Esophagus (tissue), 2 donors: Measurements from ENCODE around the gene ENO2. TPM values are rescaled to one million over a fixed set of nuclear protein-coding genes. Genes with fewer than 3 reads are reported as not detected.
A peak's percentile ranks its signal among the peaks of the same experiment; 100 is the strongest.
"Not testable (repeated sequence)": the region's sequence is repeated elsewhere in the genome, so short reads cannot be mapped to it uniquely, and the experiment has no call there.

Experiments
- H3K27ac ChIP-seq, 2 donors: one replicate each; pipeline ENCODE4 v1.5.1; 2013; ENCODE audit warnings: low read depth in 2 of 2, mild to moderate bottlenecking in 2 of 2, inconsistent platforms in 1 of 2, low read length in 1 of 2, moderate library complexity in 1 of 2
- H3K27me3 ChIP-seq, 2 donors: one replicate each; pipeline ENCODE4 v1.6.1; 2013; ENCODE audit warnings: low read length in 2 of 2, control low read depth in 1 of 2, mild to moderate bottlenecking in 1 of 2; ENCODE audit not compliant: insufficient read depth in 2 of 2, control insufficient read depth in 1 of 2
- H3K36me3 ChIP-seq, 2 donors: one replicate each; pipeline ENCODE4 v1.6.1; 2013; ENCODE audit warnings: low read length in 1 of 2; ENCODE audit not compliant: control insufficient read depth in 2 of 2, insufficient read depth in 2 of 2
- H3K4me1 ChIP-seq, 2 donors: one replicate each; pipeline ENCODE4 v1.6.1; 2013; ENCODE audit warnings: low read length in 1 of 2; ENCODE audit not compliant: control insufficient read depth in 2 of 2, insufficient read depth in 2 of 2
- H3K4me3 ChIP-seq, 2 donors: one replicate each; pipeline ENCODE4 v1.5.1; 2013; ENCODE audit warnings: low read length in 2 of 2, mild to moderate bottlenecking in 2 of 2, low read depth in 1 of 2, moderate library complexity in 1 of 2
- H3K9me3 ChIP-seq, 2 donors: one replicate each; pipeline ENCODE4 v1.6.1; 2013; ENCODE audit warnings: mild to moderate bottlenecking in 2 of 2, low read depth in 1 of 2, low read length in 1 of 2, moderate library complexity in 1 of 2; ENCODE audit not compliant: control insufficient read depth in 2 of 2, insufficient read depth in 1 of 2
- WGBS, 2 donors: extraction: QIAGEN DNeasy Blood & Tissue Kit; methylation state at CpG; one replicate each; pipeline ENCODE4 v1.1.7; 2013; 5-methylcytosine and 5-hydroxymethylcytosine counted together
- polyA plus RNA-seq, 2 donors: library from polyadenylated mRNA; stranded (reverse); fragments of 200-250 nt; gene quantifications; one replicate each; pipeline ENCODE4 v1.2.3, GENCODE V29; 2013
- donor health status: healthy with polysubstance abuse.
- donor health status: Bipolar disorder and iron deficiency.

The ENO2 gene
- polyA plus RNA-seq, 2 donors: 6.7 to 9.0 TPM

DNA sequence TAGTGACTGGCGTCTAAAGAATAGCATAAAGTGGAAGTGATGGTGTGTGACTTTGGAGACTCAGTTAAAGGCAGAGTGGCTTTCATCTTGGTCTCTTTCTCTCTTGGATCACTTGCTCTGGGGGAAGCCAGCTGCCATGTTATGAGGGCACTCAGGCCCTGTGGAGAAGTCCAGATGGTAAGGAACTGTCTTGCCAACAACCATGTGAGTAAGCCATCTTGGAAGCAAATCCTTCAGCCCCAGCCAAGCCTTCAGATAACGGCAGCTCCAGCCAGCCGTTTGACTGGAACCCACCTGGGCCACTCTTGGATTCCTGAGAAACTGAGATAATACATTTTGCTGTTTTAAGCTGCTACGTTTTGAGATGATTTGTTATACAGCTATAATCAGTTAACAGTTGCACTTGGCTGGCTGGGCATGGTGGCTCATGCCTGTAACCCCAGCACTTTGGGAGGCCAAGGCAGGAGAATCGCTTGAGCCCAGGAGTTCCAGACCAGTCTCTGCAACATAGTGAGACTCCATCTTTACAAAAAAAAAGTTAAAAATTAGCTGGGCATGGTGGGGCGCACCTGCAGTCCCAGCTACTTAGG lies 17.4 kb upstream of the ENO2 start:
- Histone ChIP-seq H3K36me3 (no peaks in the 10 kb centered on the region), H3K27me3 (no peaks in the 10 kb centered on the region), H3K9me3 (no peaks in the 10 kb centered on the region), H3K27ac (no peak overlapping the region), H3K4me3 (no peak overlapping the region), H3K4me1 (no peaks in the 10 kb centered on the region)
- WGBS, 2 donors: 80 to 81% methylated on average over 6 of the region's 6 CpGs

DNA sequence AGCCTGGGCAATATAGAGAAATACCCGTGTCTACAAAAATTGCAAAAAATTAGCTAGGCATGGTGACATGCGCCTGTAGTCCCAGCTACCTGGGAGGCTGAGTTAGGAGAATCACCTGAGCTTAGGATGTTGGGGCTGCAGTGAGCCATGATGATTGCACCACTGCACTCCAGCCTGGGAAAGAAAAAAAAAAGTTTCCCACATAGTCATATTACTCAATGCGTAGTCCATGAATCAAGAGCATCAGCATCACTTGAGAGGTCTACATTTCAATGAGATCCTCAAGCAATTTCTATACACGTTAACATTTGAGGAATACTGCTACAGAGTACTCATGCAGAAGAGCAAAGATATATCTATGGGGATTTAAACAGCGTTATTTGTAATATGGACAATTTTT lies 15.0 kb upstream of the ENO2 start:
- H3K27me3 ChIP-seq: no peaks in the 10 kb centered on the region
- H3K4me1 ChIP-seq: no peaks in the 10 kb centered on the region
- H3K4me3 ChIP-seq: no peak overlapping the region
- H3K9me3 ChIP-seq: no peaks in the 10 kb centered on the region
- 71 to 82% methylated on average over 5 of the region's 5 CpGs for whole genome bisulfite sequencing, 2 donors
- H3K36me3 ChIP-seq: no peaks in the 10 kb centered on the region
- no peak overlapping the region for H3K27ac ChIP-seq

DNA sequence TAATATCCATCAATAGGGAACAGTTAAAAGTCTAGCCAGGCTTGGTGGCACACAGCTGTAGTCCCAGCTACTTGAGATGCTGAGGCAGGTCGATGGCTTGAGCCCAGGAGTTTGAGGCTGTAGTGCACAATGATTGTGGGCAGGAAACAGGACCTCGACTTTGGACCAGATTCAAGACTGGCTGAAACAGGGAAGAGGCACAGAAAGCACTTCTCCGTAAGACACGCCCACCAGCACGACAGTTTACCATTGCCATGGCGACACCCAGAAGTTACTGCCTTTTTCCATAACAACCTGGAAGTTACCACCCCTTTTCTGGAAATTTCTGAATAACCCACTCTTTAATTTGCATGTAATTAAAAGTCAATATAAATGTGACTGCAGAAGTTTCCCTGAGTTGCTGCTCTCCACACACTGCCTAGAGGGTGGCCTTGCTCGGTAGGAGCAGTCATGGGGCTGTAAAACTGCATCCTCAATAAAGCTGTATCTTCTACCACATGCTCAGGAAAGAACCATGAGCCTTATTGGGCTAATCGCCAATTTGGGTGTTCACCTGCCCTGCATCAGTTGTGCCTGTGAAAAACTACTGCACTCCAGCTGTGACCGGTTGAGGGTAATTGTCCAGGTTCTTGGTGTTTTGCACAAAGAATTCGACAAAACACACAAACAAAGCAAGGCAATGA lies 14.4 kb upstream of the ENO2 start:
- no peaks in the 10 kb centered on the region for H3K4me1 ChIP-seq

DNA sequence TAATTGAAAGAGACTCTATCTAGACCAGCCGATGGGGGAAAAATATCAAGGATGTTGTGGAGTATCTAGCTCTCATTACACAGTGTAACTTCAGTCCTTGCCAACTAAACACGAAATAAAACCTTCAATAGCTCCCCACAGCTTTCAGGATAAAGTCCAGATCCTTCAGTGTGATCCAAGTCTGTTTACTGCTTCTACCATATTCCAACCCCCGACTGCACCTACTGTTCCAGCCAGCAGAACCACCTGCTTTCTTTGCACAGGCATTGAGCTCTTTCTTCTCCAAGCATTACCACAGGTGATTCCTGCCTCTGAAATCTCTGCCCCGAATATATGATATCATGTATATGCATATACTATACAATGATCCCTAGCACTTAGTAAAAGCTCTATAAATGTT lies 11.9 kb upstream of the ENO2 start:
- H3K4me3 ChIP-seq: no peak overlapping the region
- no peaks in the 10 kb centered on the region for H3K36me3 ChIP-seq
- 77 to 81% methylated on average over 4 of the region's 4 CpGs for WGBS, 2 donors
- H3K27me3 ChIP-seq: no peaks in the 10 kb centered on the region
- H3K9me3 ChIP-seq: no peaks in the 10 kb centered on the region
- H3K27ac ChIP-seq: no peak overlapping the region
- H3K4me1 ChIP-seq: no peaks in the 10 kb centered on the region

More for the DNA sequence above, 14.4 kb upstream of the ENO2 start:
- WGBS, 2 donors: 39 to 50% methylated on average over 10 of the region's 10 CpGs
- Histone ChIP-seq H3K27ac (no peak overlapping the region), H3K9me3 (no peaks in the 10 kb centered on the region), H3K36me3 (no peaks in the 10 kb centered on the region), H3K4me3 (no peak overlapping the region), H3K27me3 (no peaks in the 10 kb centered on the region)

- H3K27me3 ChIP-seq: no peaks in the 10 kb centered on the region
- H3K4me3 ChIP-seq: no peak overlapping the region
- H3K9me3 ChIP-seq: no peaks in the 10 kb centered on the region
- H3K4me1 ChIP-seq: no peaks in the 10 kb centered on the region
- H3K27ac ChIP-seq: no peak overlapping the region
- H3K36me3 ChIP-seq: no peaks in the 10 kb centered on the region
- WGBS, 2 donors: 79 to 86% methylated on average over 1 of the region's 1 CpG
Observed at GRCh38 chr12:6903722-6904121, 10.7 kb upstream of the ENO2 start.

DNA sequence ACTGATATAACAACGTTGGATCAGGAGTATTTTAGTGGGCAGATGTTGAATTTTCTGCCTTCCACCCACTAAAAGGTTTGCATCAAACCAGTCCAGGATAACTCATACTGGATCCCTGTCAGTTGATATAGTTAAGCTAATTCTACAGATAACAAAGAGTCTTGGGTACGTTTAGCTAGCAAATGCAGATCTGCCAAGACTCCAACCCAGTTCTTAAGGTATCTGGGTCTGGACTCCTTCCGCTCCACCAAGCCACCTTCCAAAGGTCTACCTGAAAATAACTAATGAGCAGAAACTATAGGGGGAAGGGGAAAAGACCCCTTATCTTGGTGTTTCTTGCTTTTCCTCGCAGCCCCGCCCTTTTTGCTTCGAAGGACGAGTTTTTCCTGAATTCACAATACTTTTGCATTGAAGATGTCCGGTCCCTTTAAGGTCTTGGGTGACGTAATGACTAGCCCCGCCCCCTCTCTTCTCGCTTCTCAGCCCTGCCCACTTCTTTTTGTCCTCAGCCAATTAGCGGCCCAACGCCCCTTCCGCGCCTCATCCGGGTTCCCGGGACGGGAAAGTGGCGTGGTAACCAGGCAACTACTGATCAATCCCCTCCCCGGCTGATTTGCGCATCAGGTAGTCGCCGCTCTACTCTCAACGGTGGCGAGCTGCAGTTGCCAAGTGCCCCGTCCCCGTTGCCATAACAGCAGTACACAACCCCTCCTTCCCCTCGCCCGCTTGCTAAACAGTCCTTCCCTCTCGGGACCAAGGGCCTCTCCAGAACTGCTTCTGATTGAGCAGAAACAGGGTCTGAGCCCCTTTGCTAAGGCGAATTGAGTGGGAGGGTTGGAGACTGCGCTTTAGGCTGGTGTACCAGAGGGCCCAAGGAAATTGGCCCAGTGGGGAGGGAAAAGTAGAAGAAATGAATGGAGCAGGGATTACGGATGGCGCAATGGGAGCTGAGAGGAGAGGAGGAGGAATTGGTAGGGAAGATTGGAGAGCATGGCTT lies 9.8 kb upstream of the ENO2 start, which contains the start of gene LRRC23:
Gene LRRC23, plus strand, starts transcription at position 543 of the 997 bp plus-strand sequence. CDS start 812 bp downstream, outside the sequence.
- H3K27ac ChIP-seq: peak within 1 kb of the TSS; percentile 72 to 87
- no peaks in the 10 kb centered on the region for H3K36me3 ChIP-seq
- H3K27me3 ChIP-seq: no peaks in the 10 kb centered on the region
- no peaks in the 10 kb centered on the region for H3K4me1 ChIP-seq
- WGBS, 2 donors: 4 to 5% methylated on average over 34 of the region's 34 CpGs
- peak within 1 kb of the TSS; percentile 67 to 69 for H3K4me3 ChIP-seq
- H3K9me3 ChIP-seq: no peaks in the 10 kb centered on the region

GRCh38 chr12:6905414-6906040 lies 8.9 kb upstream of the ENO2 start:
- no peak overlapping the region for H3K27ac ChIP-seq
- no peak overlapping the region for H3K4me3 ChIP-seq
- no peaks in the 10 kb centered on the region for H3K9me3 ChIP-seq
- 56 to 61% methylated on average over 5 of the region's 5 CpGs for WGBS, 2 donors
- H3K27me3 ChIP-seq: no peaks in the 10 kb centered on the region
- no peaks in the 10 kb centered on the region for H3K36me3 ChIP-seq
- no peaks in the 10 kb centered on the region for H3K4me1 ChIP-seq

- WGBS, 2 donors: 90 to 97% methylated on average over 11 of the region's 11 CpGs
- H3K4me1 ChIP-seq, H3K36me3 ChIP-seq, H3K9me3 ChIP-seq, H3K4me3 ChIP-seq, H3K27ac ChIP-seq, H3K27me3 ChIP-seq: not testable (repeated sequence)
Observed at GRCh38 chr12:6908141-6908540, 6.2 kb upstream of the ENO2 start.

DNA sequence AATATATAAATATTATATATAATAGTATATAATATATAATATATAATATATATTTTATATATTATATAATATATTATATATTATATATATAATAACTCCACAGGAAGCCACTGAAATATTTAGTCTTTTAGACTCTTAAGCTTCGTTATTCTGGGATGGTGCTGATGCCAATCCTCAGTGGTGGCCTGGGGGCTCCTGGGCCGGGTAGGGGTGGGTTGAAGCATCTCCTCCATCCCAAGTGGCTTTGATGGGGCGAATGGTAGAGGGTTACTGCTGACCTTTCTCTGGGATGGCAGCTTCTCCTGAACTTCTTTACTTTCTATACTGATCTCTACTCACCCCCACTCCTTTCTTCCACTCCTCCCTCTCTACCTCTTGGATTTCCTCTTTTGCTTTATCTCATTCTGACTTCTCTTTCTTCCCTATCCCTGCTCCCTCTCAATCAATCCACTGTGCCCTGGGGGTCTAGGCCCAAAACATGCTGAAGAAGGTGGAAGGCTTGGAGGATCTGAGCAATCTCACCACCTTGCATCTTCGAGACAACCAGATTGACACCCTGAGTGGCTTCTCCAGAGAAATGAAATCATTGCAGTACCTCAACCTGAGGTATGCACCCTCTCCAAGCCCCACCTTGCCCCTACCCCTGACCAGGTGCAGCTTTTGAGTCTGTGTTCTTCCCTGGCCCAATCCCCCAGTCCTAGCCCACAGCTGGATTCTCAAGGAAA lies 4.8 kb upstream of the ENO2 start:
- no peaks in the 10 kb centered on the region for H3K9me3 ChIP-seq
- H3K4me1 ChIP-seq: peaks cover 0 to 1% of the 10 kb centered on the region in 2 donors
- no peak overlapping the region for H3K4me3 ChIP-seq
- WGBS, 2 donors: 89 to 91% methylated on average over 4 of the region's 4 CpGs
- H3K36me3 ChIP-seq: no peaks in the 10 kb centered on the region
- no peaks in the 10 kb centered on the region for H3K27me3 ChIP-seq
- no peak overlapping the region for H3K27ac ChIP-seq
